ENCODE measurements around the gene SLC18A3.

DNA sequence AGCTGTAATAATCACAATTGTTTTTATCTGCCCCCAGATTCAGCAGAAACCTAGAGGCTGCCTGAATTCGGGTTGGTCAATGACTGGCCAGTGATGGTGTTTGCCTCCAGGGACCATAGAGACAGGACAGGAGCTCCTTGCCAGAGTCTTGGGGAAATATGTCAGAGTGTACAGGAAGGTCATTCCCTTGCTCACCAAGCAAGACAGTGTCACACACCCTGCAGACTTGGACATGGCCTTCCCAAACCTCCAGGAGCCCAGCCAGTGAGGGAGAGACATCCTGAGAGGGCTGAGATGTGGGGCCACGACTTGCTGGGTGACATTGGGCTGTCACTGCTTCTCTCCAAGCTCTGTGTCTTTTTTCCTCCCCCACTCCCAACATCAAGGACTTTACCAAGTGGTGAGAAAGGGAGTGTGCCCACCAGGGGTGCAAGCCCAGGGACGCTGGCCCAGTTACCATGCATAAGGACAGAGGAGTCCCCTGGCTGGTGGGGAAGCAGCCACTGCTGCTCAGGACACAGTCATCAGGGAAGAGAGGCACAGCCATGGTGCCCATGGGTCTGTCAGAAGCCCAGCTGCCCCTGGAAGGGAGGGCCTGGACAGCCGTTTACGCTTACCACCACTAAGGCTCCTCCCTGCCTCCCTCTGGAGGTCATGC lies 44.1 kb downstream of the SLC18A3 start:
- TF ChIP-seq CTCF (conservative IDR thresholded peaks at IDR 0.05 in 1 of 2, IDR thresholded peaks at IDR 0.05 in 1 of 2; ENCODE audit: extremely low read depth in 1 of 2, insufficient read depth in 1 of 2, low read depth in 1 of 2, low read length in 2 of 2) (no peak), EZH2 (IDR thresholded peaks at IDR 0.05; ENCODE audit: borderline replicate concordance, low read length) (no peak)

All from mammary epithelial cell (primary cell).